ENCODE data around the gene UBXN10.

Gene UBXN10

GRCh38 chr1:20152599-20152930 is 33.3 kb upstream of the UBXN10 start:
- FAIRE-seq = no peak

- FAIRE-seq = no peak
Observed at GRCh38 chr1:20153000-20153418, 32.9 kb upstream of the UBXN10 start.

GRCh38 chr1:20154301-20154831 is 31.5 kb upstream of the UBXN10 start:
- FAIRE-seq = no peak

- no peak for FAIRE-seq
Observed at GRCh38 chr1:20158358-20159070, 27.4 kb upstream of the UBXN10 start.

- no peak for FAIRE-seq
Observed at GRCh38 chr1:20160034-20160433, 25.9 kb upstream of the UBXN10 start.

- FAIRE-seq = no peak
Observed at GRCh38 chr1:20164694-20165202, 21.1 kb upstream of the UBXN10 start.

- FAIRE-seq = no peak
Observed at GRCh38 chr1:20165522-20165951, 20.4 kb upstream of the UBXN10 start.

- FAIRE-seq = no peak
Observed at GRCh38 chr1:20166051-20166450, 19.8 kb upstream of the UBXN10 start.

- FAIRE-seq = no peak
Observed at GRCh38 chr1:20167126-20167525, 18.8 kb upstream of the UBXN10 start.

- FAIRE-seq = no peak
Observed at GRCh38 chr1:20168564-20169491, 17.1 kb upstream of the UBXN10 start.

- no peak for FAIRE-seq
Observed at GRCh38 chr1:20169932-20170331, 16.0 kb upstream of the UBXN10 start.

- FAIRE-seq = no peak
Observed at GRCh38 chr1:20172033-20172590, 13.8 kb upstream of the UBXN10 start.

GRCh38 chr1:20174937-20175666 is 10.8 kb upstream of the UBXN10 start:
- FAIRE-seq = no peak

- FAIRE-seq = no peak
Observed at GRCh38 chr1:20178634-20179370, 7.1 kb upstream of the UBXN10 start.

- no peak for FAIRE-seq
Observed at GRCh38 chr1:20179371-20180128, 6.3 kb upstream of the UBXN10 start.

- FAIRE-seq = no peak
Observed at GRCh38 chr1:20180129-20180843, 5.6 kb upstream of the UBXN10 start.

GRCh38 chr1:20180844-20181207 is 5.1 kb upstream of the UBXN10 start:
- FAIRE-seq = no peak

- no peak for FAIRE-seq
Observed at GRCh38 chr1:20182415-20182814, 3.5 kb upstream of the UBXN10 start.

- FAIRE-seq = no peak
Observed at GRCh38 chr1:20183035-20183434, 2.9 kb upstream of the UBXN10 start.

- FAIRE-seq = no peak
Observed at GRCh38 chr1:20183616-20184271, 2.2 kb upstream of the UBXN10 start.
